ENCODE results near the gene WDR43.

Gene WDR43

DNA sequence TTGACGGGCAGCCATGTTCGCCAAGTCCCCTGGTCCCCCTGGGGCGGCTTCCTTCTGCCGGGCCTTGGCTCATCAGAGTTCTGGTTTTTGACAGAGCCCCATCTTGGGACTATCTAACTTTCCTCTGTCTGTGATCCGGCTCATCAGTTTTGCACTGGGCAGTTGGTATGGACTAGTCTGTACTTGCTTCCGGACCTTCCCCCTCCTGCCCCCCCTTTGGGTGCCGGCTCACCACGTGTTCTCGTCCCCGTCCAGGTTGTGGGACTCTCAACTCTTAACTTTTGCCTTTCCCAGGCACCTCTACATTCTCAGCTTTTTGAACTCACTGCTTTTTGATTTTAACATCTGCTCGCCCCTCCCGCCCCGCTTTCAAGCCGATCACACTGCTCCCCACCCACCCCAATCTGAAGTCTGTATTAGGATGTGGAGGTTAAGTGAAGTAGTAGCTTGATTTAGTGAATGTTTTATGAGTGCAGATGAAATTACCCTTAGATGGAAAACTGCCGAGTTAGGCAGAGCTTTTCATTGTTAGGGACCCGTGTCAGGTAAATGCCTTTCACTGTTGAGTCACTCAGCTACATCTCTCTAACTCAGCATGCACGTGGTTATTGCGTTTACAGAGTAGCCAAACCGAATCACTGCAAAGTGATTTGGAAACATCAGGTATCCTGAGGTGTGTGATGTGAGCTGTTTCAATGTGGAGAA is 874 bp downstream of the WDR43 start:
- peak in 1 of 3 donors; percentile 22 for DNase-seq
- H3K4me3 ChIP-seq (ENCODE audit: insufficient read depth, low read depth, low read length, poor library complexity, severe bottlenecking), result peak overlapping the region; percentile 91

DNA sequence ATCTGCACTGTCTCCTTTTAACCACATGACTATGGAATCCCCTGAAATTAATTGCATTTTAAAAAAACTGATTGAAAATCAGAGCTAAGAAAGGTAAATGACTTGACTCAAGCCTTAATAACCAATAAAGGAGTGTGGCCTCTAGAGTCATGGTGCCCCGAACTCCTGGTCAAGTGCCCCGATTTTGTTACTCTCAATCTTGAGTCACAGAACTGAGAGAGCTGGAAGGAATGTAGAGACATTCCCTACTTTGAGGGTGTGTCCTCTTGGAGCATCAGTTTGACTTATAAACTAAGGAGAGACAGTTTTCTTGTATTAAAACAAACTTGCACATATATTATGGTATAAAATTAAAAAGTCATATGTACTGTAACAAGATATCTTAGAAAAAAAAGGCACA is 2.4 kb downstream of the WDR43 start:
- no peak overlapping the region for H3K27ac ChIP-seq (ENCODE audit: insufficient read depth, low read length, poor library complexity, severe bottlenecking)
- no peaks in the 10 kb centered on the region for H3K27me3 ChIP-seq (replicated peaks; ENCODE audit: control insufficient read depth, insufficient read depth, low read length, poor library complexity, severe bottlenecking)
- no peak for DNase-seq
- no peaks in the 10 kb centered on the region for H3K36me3 ChIP-seq (ENCODE audit: control insufficient read depth, insufficient read depth, low read length)
- no peaks in the 10 kb centered on the region for H3K9me3 ChIP-seq (ENCODE audit: control insufficient read depth, low read length)
- peaks cover 26% of the 10 kb centered on the region for H3K4me1 ChIP-seq (ENCODE audit: control insufficient read depth, insufficient read depth, low read length, poor library complexity, severe bottlenecking)
- no peak overlapping the region for H3K4me3 ChIP-seq (ENCODE audit: insufficient read depth, low read depth, low read length, poor library complexity, severe bottlenecking)

More for the DNA sequence above, 874 bp downstream of the WDR43 start:
- H3K4me1 ChIP-seq (ENCODE audit: control insufficient read depth, insufficient read depth, low read length, poor library complexity, severe bottlenecking), result peaks cover 26% of the 10 kb centered on the region
- H3K27ac ChIP-seq (ENCODE audit: insufficient read depth, low read length, poor library complexity, severe bottlenecking), result peak overlapping the region; percentile 63
- no peaks in the 10 kb centered on the region for H3K36me3 ChIP-seq (ENCODE audit: control insufficient read depth, insufficient read depth, low read length)
- no peaks in the 10 kb centered on the region for H3K27me3 ChIP-seq (replicated peaks; ENCODE audit: control insufficient read depth, insufficient read depth, low read length, poor library complexity, severe bottlenecking)
- H3K9me3 ChIP-seq (ENCODE audit: control insufficient read depth, low read length), result no peaks in the 10 kb centered on the region

DNA sequence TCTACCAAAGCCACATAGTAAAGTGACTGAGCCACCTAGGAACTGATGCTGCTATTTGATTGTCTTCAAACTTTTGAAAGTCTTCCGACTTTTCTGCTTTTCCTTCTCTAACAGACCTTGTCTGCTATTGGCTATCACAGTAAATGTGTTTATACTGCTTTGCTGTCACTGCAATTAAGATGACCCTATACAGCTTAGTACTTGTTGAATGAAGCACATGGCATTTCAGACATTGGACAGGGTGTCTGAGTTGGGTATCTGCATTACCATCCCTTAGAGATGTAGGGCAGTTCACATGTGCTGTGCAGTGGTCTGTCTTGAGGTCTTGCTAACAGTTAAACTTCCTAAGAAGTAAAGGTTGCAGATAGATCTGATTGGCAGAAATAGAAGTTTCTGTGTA is 3.6 kb downstream of the WDR43 start:
- Histone ChIP-seq H3K36me3 (ENCODE audit: control insufficient read depth, insufficient read depth, low read length) (peaks cover 10% of the 10 kb centered on the region), H3K9me3 (ENCODE audit: control insufficient read depth, low read length) (no peaks in the 10 kb centered on the region), H3K27ac (ENCODE audit: insufficient read depth, low read length, poor library complexity, severe bottlenecking) (no peak overlapping the region), H3K27me3 (replicated peaks; ENCODE audit: control insufficient read depth, insufficient read depth, low read length, poor library complexity, severe bottlenecking) (no peaks in the 10 kb centered on the region), H3K4me1 (ENCODE audit: control insufficient read depth, insufficient read depth, low read length, poor library complexity, severe bottlenecking) (peaks cover 26% of the 10 kb centered on the region), H3K4me3 (ENCODE audit: insufficient read depth, low read depth, low read length, poor library complexity, severe bottlenecking) (no peak overlapping the region)
- DNase-seq, result no peak

DNA sequence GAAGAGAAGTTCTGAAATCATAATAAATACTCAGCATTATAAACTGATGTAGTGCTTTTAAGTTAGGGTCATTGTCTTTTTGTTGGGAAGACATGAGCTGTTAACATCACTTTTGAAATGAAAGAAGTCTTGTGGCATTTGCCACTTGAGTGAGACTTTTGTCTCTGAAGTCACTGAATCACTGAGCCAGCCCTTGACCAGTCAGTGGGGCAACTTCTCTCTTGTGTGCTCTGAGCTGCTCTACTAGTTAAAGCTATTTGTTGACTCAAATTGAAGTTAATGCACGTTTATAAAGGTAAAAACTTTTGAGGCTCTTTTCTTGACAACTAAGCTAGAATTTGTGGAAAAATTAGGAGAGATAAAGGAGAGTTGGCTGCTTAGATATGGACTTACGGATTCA is 6.7 kb downstream of the WDR43 start:
- Histone ChIP-seq H3K9me3 (ENCODE audit: control insufficient read depth, low read length) (no peaks in the 10 kb centered on the region), H3K27me3 (replicated peaks; ENCODE audit: control insufficient read depth, insufficient read depth, low read length, poor library complexity, severe bottlenecking) (no peaks in the 10 kb centered on the region), H3K4me1 (ENCODE audit: control insufficient read depth, insufficient read depth, low read length, poor library complexity, severe bottlenecking) (peaks cover 16% of the 10 kb centered on the region), H3K27ac (ENCODE audit: insufficient read depth, low read length, poor library complexity, severe bottlenecking) (no peak overlapping the region), H3K36me3 (ENCODE audit: control insufficient read depth, insufficient read depth, low read length) (peaks cover 23% of the 10 kb centered on the region), H3K4me3 (ENCODE audit: insufficient read depth, low read depth, low read length, poor library complexity, severe bottlenecking) (no peak overlapping the region)
- no peak for DNase-seq

DNA sequence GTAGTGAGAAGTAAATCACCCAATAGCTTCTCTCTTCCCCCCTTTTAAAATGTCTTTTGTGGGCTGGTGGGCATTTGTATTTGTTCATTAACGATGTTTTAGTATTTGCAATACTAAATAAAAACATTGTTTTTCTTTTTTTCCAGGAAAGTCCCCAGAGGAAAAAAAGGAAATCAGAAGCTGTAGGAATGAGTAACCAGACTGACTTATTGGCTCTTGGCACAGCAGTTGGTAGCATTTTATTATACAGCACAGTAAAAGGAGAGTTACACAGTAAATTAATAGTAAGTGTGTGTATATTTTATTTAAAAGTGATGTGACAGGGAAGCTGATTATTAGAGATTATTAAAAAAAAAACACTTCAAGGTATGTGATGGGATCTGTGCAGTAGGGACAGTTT is 7.4 kb downstream of the WDR43 start:
- Histone ChIP-seq H3K36me3 (ENCODE audit: control insufficient read depth, insufficient read depth, low read length) (peaks cover 29% of the 10 kb centered on the region), H3K27ac (ENCODE audit: insufficient read depth, low read length, poor library complexity, severe bottlenecking) (no peak overlapping the region), H3K27me3 (replicated peaks; ENCODE audit: control insufficient read depth, insufficient read depth, low read length, poor library complexity, severe bottlenecking) (no peaks in the 10 kb centered on the region), H3K9me3 (ENCODE audit: control insufficient read depth, low read length) (no peaks in the 10 kb centered on the region), H3K4me3 (ENCODE audit: insufficient read depth, low read depth, low read length, poor library complexity, severe bottlenecking) (no peak overlapping the region), H3K4me1 (ENCODE audit: control insufficient read depth, insufficient read depth, low read length, poor library complexity, severe bottlenecking) (peaks cover 9% of the 10 kb centered on the region)
- DNase-seq, result no peak

DNA sequence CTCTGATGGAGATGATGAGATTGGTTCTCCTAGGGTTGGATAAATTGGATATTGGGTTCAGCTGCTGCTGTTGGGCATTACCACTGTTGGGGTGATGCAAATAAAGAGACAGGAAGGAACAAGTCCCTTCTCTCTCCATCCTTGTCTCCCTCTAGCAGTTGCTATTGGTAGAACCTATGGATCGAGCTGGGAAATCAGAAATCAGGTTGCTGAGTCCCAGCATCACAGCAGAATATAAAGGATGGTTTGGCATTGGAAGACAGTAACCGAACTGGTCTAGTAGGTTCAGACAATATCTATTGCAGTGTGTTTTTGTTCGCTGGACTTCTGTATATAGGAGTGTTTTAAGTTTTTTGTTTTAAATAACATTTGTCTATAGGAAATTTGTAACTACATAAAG is 8.1 kb downstream of the WDR43 start:
- Histone ChIP-seq H3K4me3 (ENCODE audit: insufficient read depth, low read depth, low read length, poor library complexity, severe bottlenecking) (no peak overlapping the region), H3K27ac (ENCODE audit: insufficient read depth, low read length, poor library complexity, severe bottlenecking) (no peak overlapping the region), H3K4me1 (ENCODE audit: control insufficient read depth, insufficient read depth, low read length, poor library complexity, severe bottlenecking) (peaks cover 6% of the 10 kb centered on the region), H3K9me3 (ENCODE audit: control insufficient read depth, low read length) (no peaks in the 10 kb centered on the region), H3K27me3 (replicated peaks; ENCODE audit: control insufficient read depth, insufficient read depth, low read length, poor library complexity, severe bottlenecking) (no peaks in the 10 kb centered on the region), H3K36me3 (ENCODE audit: control insufficient read depth, insufficient read depth, low read length) (peaks cover 35% of the 10 kb centered on the region)
- DNase-seq, result no peak

DNA sequence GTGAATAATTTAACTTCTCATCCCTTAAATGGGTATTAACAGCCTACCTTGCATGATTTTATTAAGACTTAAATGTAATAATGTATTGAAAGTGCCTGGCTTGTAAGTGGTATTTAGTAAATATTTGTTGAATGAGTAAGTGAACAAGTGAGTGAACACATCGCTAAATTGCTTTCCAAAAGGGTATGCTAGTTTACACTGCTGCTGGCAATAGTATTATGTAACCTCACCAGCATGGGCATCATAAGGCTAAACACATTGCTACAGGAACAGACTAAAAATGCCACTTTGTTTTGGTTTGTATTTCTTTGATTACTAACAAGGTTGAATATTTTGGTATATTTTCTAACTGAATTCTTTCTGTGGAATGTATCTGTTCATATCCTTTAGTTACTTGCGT is 9.8 kb downstream of the WDR43 start:
- H3K36me3 ChIP-seq (ENCODE audit: control insufficient read depth, insufficient read depth, low read length), result peaks cover 49% of the 10 kb centered on the region
- no peaks in the 10 kb centered on the region for H3K27me3 ChIP-seq (replicated peaks; ENCODE audit: control insufficient read depth, insufficient read depth, low read length, poor library complexity, severe bottlenecking)
- peaks cover under 1% of the 10 kb centered on the region for H3K4me1 ChIP-seq (ENCODE audit: control insufficient read depth, insufficient read depth, low read length, poor library complexity, severe bottlenecking)
- no peak overlapping the region for H3K4me3 ChIP-seq (ENCODE audit: insufficient read depth, low read depth, low read length, poor library complexity, severe bottlenecking)
- no peak for DNase-seq
- no peak overlapping the region for H3K27ac ChIP-seq (ENCODE audit: insufficient read depth, low read length, poor library complexity, severe bottlenecking)
- H3K9me3 ChIP-seq (ENCODE audit: control insufficient read depth, low read length), result no peaks in the 10 kb centered on the region

DNA sequence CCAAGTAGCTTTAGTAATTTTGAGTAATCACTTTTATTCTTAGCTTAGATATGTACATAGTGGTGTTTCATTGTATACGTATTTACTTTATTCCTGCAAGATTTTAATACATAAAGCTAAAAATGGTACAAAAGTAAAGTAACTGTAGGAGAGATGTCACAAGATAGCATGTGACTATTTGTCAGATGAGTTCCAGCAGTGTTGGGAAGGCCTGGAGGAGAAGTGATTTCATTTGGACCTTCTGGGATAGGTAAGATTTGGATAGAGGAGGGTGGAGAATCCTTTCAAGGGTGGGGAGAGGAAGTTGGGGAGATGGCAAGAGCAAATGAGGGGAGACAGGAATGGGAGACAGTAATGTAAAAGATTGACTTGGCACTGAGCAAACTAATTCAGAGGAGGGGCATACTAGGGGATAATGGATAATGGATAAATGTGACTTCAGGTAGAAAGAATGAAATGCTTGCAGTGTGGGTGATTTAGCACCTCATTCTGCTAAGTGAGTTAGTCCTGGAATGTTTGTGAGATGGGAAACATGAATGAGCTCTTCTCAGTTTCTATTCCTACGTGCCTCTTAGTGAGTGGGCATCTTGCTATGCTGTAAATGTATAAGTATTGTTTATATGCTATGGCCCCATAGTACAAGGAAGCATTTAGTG is 10.5 kb downstream of the WDR43 start:
- Histone ChIP-seq H3K36me3 (ENCODE audit: control insufficient read depth, insufficient read depth, low read length) (peaks cover 56% of the 10 kb centered on the region), H3K4me3 (ENCODE audit: insufficient read depth, low read depth, low read length, poor library complexity, severe bottlenecking) (no peak overlapping the region), H3K27me3 (replicated peaks; ENCODE audit: control insufficient read depth, insufficient read depth, low read length, poor library complexity, severe bottlenecking) (no peaks in the 10 kb centered on the region), H3K4me1 (ENCODE audit: control insufficient read depth, insufficient read depth, low read length, poor library complexity, severe bottlenecking) (no peaks in the 10 kb centered on the region), H3K9me3 (ENCODE audit: control insufficient read depth, low read length) (no peaks in the 10 kb centered on the region), H3K27ac (ENCODE audit: insufficient read depth, low read length, poor library complexity, severe bottlenecking) (no peak overlapping the region)
- no peak for DNase-seq

DNA sequence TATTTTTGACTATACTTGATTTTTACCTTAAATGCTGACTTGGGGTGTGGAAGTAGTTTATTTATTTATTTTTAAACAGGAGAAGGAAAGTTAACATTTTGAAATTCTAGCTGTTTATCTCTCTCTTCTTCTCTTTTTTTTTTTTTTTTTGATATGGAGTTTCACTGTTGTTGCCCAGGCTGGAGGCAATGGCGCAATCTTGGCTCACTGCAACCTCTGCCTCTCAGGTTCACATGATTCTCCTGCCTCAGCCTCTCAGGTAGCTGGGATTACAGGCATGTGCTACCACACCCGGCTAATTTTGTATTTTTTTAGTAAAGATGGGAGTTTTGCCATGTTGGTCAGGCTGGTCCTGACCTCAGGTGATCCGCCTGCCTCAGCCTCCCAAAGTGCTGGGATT is 11.1 kb downstream of the WDR43 start:
- no peaks in the 10 kb centered on the region for H3K9me3 ChIP-seq (ENCODE audit: control insufficient read depth, low read length)
- no peak overlapping the region for H3K4me3 ChIP-seq (ENCODE audit: insufficient read depth, low read depth, low read length, poor library complexity, severe bottlenecking)
- no peak for DNase-seq
- peaks cover 59% of the 10 kb centered on the region for H3K36me3 ChIP-seq (ENCODE audit: control insufficient read depth, insufficient read depth, low read length)
- H3K27ac ChIP-seq (ENCODE audit: insufficient read depth, low read length, poor library complexity, severe bottlenecking), result no peak overlapping the region
- no peaks in the 10 kb centered on the region for H3K4me1 ChIP-seq (ENCODE audit: control insufficient read depth, insufficient read depth, low read length, poor library complexity, severe bottlenecking)
- no peaks in the 10 kb centered on the region for H3K27me3 ChIP-seq (replicated peaks; ENCODE audit: control insufficient read depth, insufficient read depth, low read length, poor library complexity, severe bottlenecking)

DNA sequence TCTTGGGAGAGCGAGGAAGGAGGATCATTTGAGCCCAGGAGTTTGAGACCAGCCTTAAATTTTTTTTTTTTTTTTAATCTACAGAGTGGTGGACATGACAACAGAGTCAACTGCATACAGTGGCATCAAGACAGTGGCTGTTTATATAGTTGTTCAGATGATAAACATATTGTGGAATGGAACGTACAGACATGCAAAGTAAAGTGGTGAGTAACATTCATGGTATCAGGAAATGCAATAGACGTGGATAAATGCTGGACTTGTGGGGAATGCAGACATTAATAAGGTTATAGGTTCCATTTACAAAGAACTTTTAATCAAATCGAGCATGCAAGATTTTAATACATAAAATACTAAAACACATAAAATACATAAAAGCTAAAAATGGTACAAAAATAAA is 11.9 kb downstream of the WDR43 start:
- Histone ChIP-seq H3K4me1 (ENCODE audit: control insufficient read depth, insufficient read depth, low read length, poor library complexity, severe bottlenecking) (no peaks in the 10 kb centered on the region), H3K27ac (ENCODE audit: insufficient read depth, low read length, poor library complexity, severe bottlenecking) (no peak overlapping the region)

More for the DNA sequence above, 11.9 kb downstream of the WDR43 start:
- Histone ChIP-seq H3K27me3 (replicated peaks; ENCODE audit: control insufficient read depth, insufficient read depth, low read length, poor library complexity, severe bottlenecking) (no peaks in the 10 kb centered on the region), H3K9me3 (ENCODE audit: control insufficient read depth, low read length) (no peaks in the 10 kb centered on the region), H3K36me3 (ENCODE audit: control insufficient read depth, insufficient read depth, low read length) (peaks cover 59% of the 10 kb centered on the region), H3K4me3 (ENCODE audit: insufficient read depth, low read depth, low read length, poor library complexity, severe bottlenecking) (no peak overlapping the region)
- DNase-seq, result no peak
